Stomach (tissue), 4 donors: ENCODE results near the gene MICAL3.

ENCODE experiments used
- EP300 ChIP-seq: sonication (generic); formaldehyde crosslinking; IDR thresholded peaks from one replicate; pipeline ENCODE4 v1.6.1; 2017; ENCODE audit warnings: antibody characterized with exemption
- POLR2A ChIP-seq, 4 donors: fragments of 450-650 bp; IDR thresholded peaks; one replicate each; pipeline ENCODE4 v1.6.1; 2016; ENCODE audit warnings: antibody characterized with exemption in 4 of 4, control low read depth in 2 of 4, mild to moderate bottlenecking in 1 of 4, moderate library complexity in 1 of 4
- POLR2AphosphoS5 ChIP-seq, 3 donors: sonication (generic); formaldehyde crosslinking; IDR thresholded peaks; one replicate each; pipeline ENCODE4 v1.6.1; 2016; ENCODE audit warnings: antibody characterized with exemption in 3 of 3
- TF ChIP-seq, protein P1 (sequence below), 7 experiments: fragments of 450-650 bp in 4 of 7; fragments of 200-600 bp in 3 of 7; sonication (generic) in 3 of 7; IDR thresholded peaks; one replicate each; pipeline ENCODE4 v1.5.1; 2016 to 2019; ENCODE audit warnings: antibody characterized with exemption in 7 of 7, control low read depth in 2 of 7, mild to moderate bottlenecking in 1 of 7

DNA sequence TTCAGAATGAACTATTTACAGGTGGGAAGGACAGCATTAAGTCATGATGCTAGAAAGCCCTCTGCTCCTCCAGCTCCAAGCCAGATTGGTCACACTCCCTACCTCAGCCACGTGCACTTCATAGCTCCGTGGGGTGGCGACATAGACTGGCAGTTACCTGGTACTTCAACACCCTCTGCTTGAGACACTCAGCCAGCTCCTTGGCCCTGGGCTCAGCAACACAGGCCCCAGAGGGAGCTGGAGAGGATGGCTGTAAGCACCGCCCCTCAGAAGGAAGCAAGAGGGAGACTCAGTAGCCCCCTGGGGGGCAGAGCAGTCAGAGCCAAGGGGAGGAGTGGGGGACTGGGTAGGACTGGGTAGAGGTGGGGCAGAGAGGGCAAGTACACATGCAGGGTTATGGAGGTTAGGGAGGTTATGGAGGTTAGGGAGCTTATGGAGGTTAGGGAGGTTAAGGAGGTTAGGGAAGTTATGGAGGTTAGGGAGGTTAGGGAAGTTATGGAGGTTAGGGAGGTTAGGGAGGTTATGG lies 148.0 kb downstream of the MICAL3 start:
- TF ChIP-seq, protein P1, sequence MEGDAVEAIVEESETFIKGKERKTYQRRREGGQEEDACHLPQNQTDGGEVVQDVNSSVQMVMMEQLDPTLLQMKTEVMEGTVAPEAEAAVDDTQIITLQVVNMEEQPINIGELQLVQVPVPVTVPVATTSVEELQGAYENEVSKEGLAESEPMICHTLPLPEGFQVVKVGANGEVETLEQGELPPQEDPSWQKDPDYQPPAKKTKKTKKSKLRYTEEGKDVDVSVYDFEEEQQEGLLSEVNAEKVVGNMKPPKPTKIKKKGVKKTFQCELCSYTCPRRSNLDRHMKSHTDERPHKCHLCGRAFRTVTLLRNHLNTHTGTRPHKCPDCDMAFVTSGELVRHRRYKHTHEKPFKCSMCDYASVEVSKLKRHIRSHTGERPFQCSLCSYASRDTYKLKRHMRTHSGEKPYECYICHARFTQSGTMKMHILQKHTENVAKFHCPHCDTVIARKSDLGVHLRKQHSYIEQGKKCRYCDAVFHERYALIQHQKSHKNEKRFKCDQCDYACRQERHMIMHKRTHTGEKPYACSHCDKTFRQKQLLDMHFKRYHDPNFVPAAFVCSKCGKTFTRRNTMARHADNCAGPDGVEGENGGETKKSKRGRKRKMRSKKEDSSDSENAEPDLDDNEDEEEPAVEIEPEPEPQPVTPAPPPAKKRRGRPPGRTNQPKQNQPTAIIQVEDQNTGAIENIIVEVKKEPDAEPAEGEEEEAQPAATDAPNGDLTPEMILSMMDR (IDR thresholded peaks at IDR 0.05), result no peak
- no peak for TF ChIP-seq POLR2A (IDR thresholded peaks at IDR 0.05)
- TF ChIP-seq POLR2AphosphoS5 (IDR thresholded peaks at IDR 0.05), result no peak
- no peak for TF ChIP-seq EP300
